ENCODE data around the gene UQCRHL. TPM values are rescaled to one million over a fixed set of nuclear protein-coding genes. Genes with fewer than 3 reads are reported as not detected.

Gene UQCRHL
- total and polyA plus RNA-seq, 2 of the 4 experiments (the other 2 are of a cell fraction) = 1.4 to 2.4 TPM

GRCh38 chr1:15767941-15768340, 39.5 kb downstream of the UQCRHL start:
- TF ChIP-seq POLR2A (IDR thresholded peaks at IDR 0.05; ENCODE audit: low read depth, low read length) (no peak), FOS (IDR thresholded peaks at IDR 0.05; ENCODE audit: low read depth, low read length) (no peak), CEBPB (IDR thresholded peaks at IDR 0.05; ENCODE audit: low read depth, low read length) (no peak), MAFK (IDR thresholded peaks at IDR 0.05; ENCODE audit: low read depth, low read length) (no peak), MXI1 (IDR thresholded peaks at IDR 0.05; ENCODE audit: borderline replicate concordance, low read depth, low read length) (no peak), SMC3 (IDR thresholded peaks at IDR 0.05; ENCODE audit: low read depth, low read length) (no peak), USF2 (IDR thresholded peaks at IDR 0.05; ENCODE audit: low read depth, low read length) (no peak), MAZ (IDR thresholded peaks at IDR 0.05; ENCODE audit: borderline replicate concordance, low read depth, low read length) (no peak), RAD21 (IDR thresholded peaks at IDR 0.05; ENCODE audit: low read length) (no peak), CHD1 (IDR thresholded peaks at IDR 0.05; ENCODE audit: low read depth, low read length) (no peak), ELK1 (IDR thresholded peaks at IDR 0.05; ENCODE audit: borderline replicate concordance, low read depth, low read length) (no peak)
- no peak overlapping the region for H2BK120ac ChIP-seq (ENCODE audit: low read depth, low read length)
- H3K36me3 ChIP-seq (ENCODE audit: control insufficient read depth, insufficient read depth, low read length) = peaks cover 70% of the 10 kb centered on the region
- no peak overlapping the region for H3K18ac ChIP-seq (ENCODE audit: low read depth, low read length)
- intact Hi-C loops (cut with micrococcal nuclease) (no loop called here), dilution Hi-C loops (cut with HindIII; ENCODE audit: low sequenced_read_pairs, unreplicated experiment) (no loop called here), in situ Hi-C loops (cut with MboI; ENCODE audit: low sequenced_read_pairs) (no loop called here)
- no peak overlapping the region for H2BK5ac ChIP-seq (ENCODE audit: low read depth, low read length, poor library complexity, severe bottlenecking)
- no peak overlapping the region for H3K9ac ChIP-seq (ENCODE audit: low read depth, low read length)
- no peaks in the 10 kb centered on the region for H3K27me3 ChIP-seq (ENCODE audit: control insufficient read depth, insufficient read depth, low read length)
- no peak overlapping the region for H3K4me3 ChIP-seq (ENCODE audit: insufficient read depth, low read depth, low read length)
- DNase-seq (no peak), ATAC-seq (ENCODE audit: low read depth) (no peak)
- H3K4me1 ChIP-seq (ENCODE audit: control insufficient read depth, insufficient read depth, low read length) = peaks cover 3% of the 10 kb centered on the region; the same call in 1 of the 2 replicates
- H4K8ac ChIP-seq (ENCODE audit: low read depth in 2 of 2, low read length in 2 of 2) = no peak overlapping the region
- no peak overlapping the region for H2BK20ac ChIP-seq (ENCODE audit: low read depth, low read length)
- peaks cover 41% of the 10 kb centered on the region for H4K20me1 ChIP-seq (ENCODE audit: insufficient read depth, low read length)
- CTCF ChIA-PET = no interaction called here
- POLR2A ChIA-PET (ENCODE audit: unreplicated experiment) = no interaction called here
- no peak overlapping the region for H3K27ac ChIP-seq (ENCODE audit: insufficient read depth, low read length)
- H2AFZ ChIP-seq (replicated peaks; ENCODE audit: low read length, poor library complexity) = no peak overlapping the region
- no peak overlapping the region for H2AK9ac ChIP-seq (replicated peaks; ENCODE audit: low read depth, low read length, poor library complexity)
- 100% methylated on average over 1 of the region's 5 CpGs; no CpG with 5 or more reads in 1 of the 2 experiments for WGBS, 2 experiments (ENCODE audit: extremely low coverage in 2 of 2, insufficient read length in 1 of 2)
- no peak overlapping the region for H4K91ac ChIP-seq (ENCODE audit: insufficient read depth, low read depth, low read length)
- no peak overlapping the region for H3K14ac ChIP-seq (replicated peaks; ENCODE audit: low read depth, low read length)
- no peak overlapping the region for H4K5ac ChIP-seq (ENCODE audit: low read depth, low read length)
- no peaks in the 10 kb centered on the region for H3K9me3 ChIP-seq (ENCODE audit: control insufficient read depth, insufficient read depth, low read length)
- H3K4ac ChIP-seq (ENCODE audit: low read depth, low read length) = no peak overlapping the region
- no peak overlapping the region for H3K4me2 ChIP-seq (ENCODE audit: low read depth, low read length)
- H3K79me1 ChIP-seq (ENCODE audit: low read depth in 1 of 2, low read length in 2 of 2) = peaks cover 18 to 41% of the 10 kb centered on the region in 2 experiments
- no peak overlapping the region for H3K23ac ChIP-seq (ENCODE audit: low read depth, low read length)
- no peak overlapping the region for H2BK15ac ChIP-seq (ENCODE audit: low read depth, low read length)
- BruUV-seq (replicated peaks) = no TSS peak
- H2AK5ac ChIP-seq (ENCODE audit: low read depth, low read length) = no peak overlapping the region
- H3K9me1 ChIP-seq (ENCODE audit: insufficient read depth, low read length) = peaks cover 15% of the 10 kb centered on the region
- H3K56ac ChIP-seq (ENCODE audit: extremely low read depth, insufficient read depth, low read length) = no peak overlapping the region

Data from IMR-90 (cell line).